Left renal cortex interstitium (tissue), 4 donors: ENCODE data around the gene LPXN. TPM values are rescaled to one million over a fixed set of nuclear protein-coding genes. Genes with fewer than 3 reads are reported as not detected.
"Not testable (repeated sequence)": the region's sequence is repeated elsewhere in the genome, so short reads cannot be mapped to it uniquely, and the experiment has no call there.

Experiments used
- DNase-seq, 4 donors: peaks; one replicate each; pipeline ENCODE4 v3.0.0-alpha.2; 2013; ENCODE audit warnings: low read depth in 4 of 4, low spot score in 2 of 4, missing footprints in 1 of 4
- polyA plus RNA-seq, 4 donors: library from polyadenylated mRNA; unstranded; fragments of 120-200 nt; gene quantifications; one replicate each; pipeline ENCODE4 v1.2.1, GENCODE V29; 2013; ENCODE audit not compliant: insufficient read length in 4 of 4

Gene LPXN
- polyA plus RNA-seq, 4 donors: 6.5 to 10.1 (median 9.0) TPM

GRCh38 chr11:58579192-58580129 lies 3.8 kb upstream of the LPXN start:
- DNase-seq: peak; percentile 81 to 90 (median 84)

GRCh38 chr11:58578635-58579191 lies 3.1 kb upstream of the LPXN start, which contains the start of gene ZFP91:
TSS of gene ZFP91 (plus strand) at chr11:58579063. CDS start at chr11:58579282, 219 bp downstream.
- DNase-seq: peak; percentile 94 to 98 (median 96)

- peak; percentile 96 to 98 (median 96) for DNase-seq
Observed at GRCh38 chr11:58578136-58578634, 2.5 kb upstream of the LPXN start.

- DNase-seq: peak in 1 of 4 donors; percentile 31
Observed at GRCh38 chr11:58577555-58578135, 2.0 kb upstream of the LPXN start.

- peak in 1 of 4 donors; percentile 15 for DNase-seq
Observed at GRCh38 chr11:58576887-58577471, 1.3 kb upstream of the LPXN start.

GRCh38 chr11:58574881-58575280 lies 775 bp downstream of the LPXN start:
- no peak for DNase-seq

GRCh38 chr11:58573451-58574104 lies 2.1 kb downstream of the LPXN start:
- no peak for DNase-seq

GRCh38 chr11:58572906-58573305 lies 2.8 kb downstream of the LPXN start:
- DNase-seq: not testable (repeated sequence)

GRCh38 chr11:58567889-58568512 lies 7.7 kb downstream of the LPXN start:
- DNase-seq: no peak

- no peak for DNase-seq
Observed at GRCh38 chr11:58564231-58564630, 11.4 kb downstream of the LPXN start.

GRCh38 chr11:58562375-58562800 lies 13.3 kb downstream of the LPXN start:
- no peak for DNase-seq

GRCh38 chr11:58561394-58562098 lies 14.1 kb downstream of the LPXN start:
- no peak for DNase-seq

- DNase-seq: no peak
Observed at GRCh38 chr11:58560842-58561241, 14.8 kb downstream of the LPXN start.

- no peak for DNase-seq
Observed at GRCh38 chr11:58549644-58550043, 26.0 kb downstream of the LPXN start.

- no peak for DNase-seq
Observed at GRCh38 chr11:58546841-58547240, 28.8 kb downstream of the LPXN start.

GRCh38 chr11:58531865-58532341 lies 43.8 kb downstream of the LPXN start:
- no peak for DNase-seq

GRCh38 chr11:58530236-58530635 lies 45.4 kb downstream of the LPXN start:
- no peak for DNase-seq

- no peak for DNase-seq
Observed at GRCh38 chr11:58527429-58527828, 48.2 kb downstream of the LPXN start.

- no peak for DNase-seq
Observed at GRCh38 chr11:58526721-58527120, 48.9 kb downstream of the LPXN start.
